ENCODE measurements around the gene ZBTB17.

DNA sequence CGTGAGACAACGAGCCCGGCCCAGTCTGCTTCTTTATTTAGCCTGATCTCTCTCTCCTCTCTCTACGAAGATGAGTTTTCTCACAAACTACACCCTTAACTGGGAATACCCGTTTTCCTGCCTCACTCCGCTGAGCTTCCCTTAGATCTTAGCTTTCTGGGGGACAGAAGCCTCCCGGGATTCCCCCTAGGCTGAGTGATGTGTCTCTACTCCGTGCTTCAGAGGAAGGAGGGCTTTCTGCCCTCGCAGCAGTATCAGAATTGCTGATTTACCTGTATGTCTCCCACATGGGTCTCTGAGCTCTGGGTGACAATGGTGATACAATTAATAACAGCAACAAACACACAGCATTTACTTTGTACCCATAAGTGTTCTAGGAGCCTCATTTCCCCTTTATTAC is 1.0 kb downstream of the ZBTB17 start:
- TF ChIP-seq CTCF (conservative IDR thresholded peaks at IDR 0.05; ENCODE audit: low read depth, low read length) (no peak), RFX5 (IDR thresholded peaks at IDR 0.05; ENCODE audit: low read depth, low read length) (no peak), MXI1 (IDR thresholded peaks at IDR 0.05; ENCODE audit: borderline replicate concordance, low read depth, low read length) (no peak), CEBPB (IDR thresholded peaks at IDR 0.05; ENCODE audit: low read depth, low read length) (no peak), USF2 (IDR thresholded peaks at IDR 0.05; ENCODE audit: low read depth, low read length) (no peak), POLR2A (IDR thresholded peaks at IDR 0.05; ENCODE audit: low read depth, low read length) (no peak), SMC3 (IDR thresholded peaks at IDR 0.05; ENCODE audit: low read depth, low read length) (no peak), RAD21 (IDR thresholded peaks at IDR 0.05; ENCODE audit: low read length) (no peak), MAFK (IDR thresholded peaks at IDR 0.05; ENCODE audit: low read depth, low read length) (no peak), FOS (IDR thresholded peaks at IDR 0.05; ENCODE audit: low read depth, low read length) (no peak)
